GM23338 (cell line): ENCODE results near the gene PTPRR. TPM values are rescaled to one million over a fixed set of nuclear protein-coding genes. Genes with fewer than 3 reads are reported as not detected.

ENCODE experiments used
- ATAC-seq: fragments of 200-7000 bp; cut with Tn5 transposase; 3 replicates; pipeline ENCODE4 v1.9.1; 2020
- DNase-seq: peaks from one replicate; pipeline ENCODE4 v3.0.0-alpha.2; 2015; ENCODE audit warnings: low spot score
- H2AFZ ChIP-seq: fragments of 200-600 bp; sonication (generic); 2 replicates; pipeline ENCODE4 v1.8.0; 2016; ENCODE audit warnings: antibody characterized with exemption, mild to moderate bottlenecking, moderate library complexity
- H3F3A ChIP-seq: fragments of 200-600 bp; sonication (generic); replicated peaks from 2 replicates; pipeline ENCODE4 v1.8.0; 2017; ENCODE audit warnings: antibody characterized with exemption, mixed run types, low read depth
- H3K27ac ChIP-seq: fragments of 200-600 bp; sonication (generic); 2 replicates; pipeline ENCODE4 v1.6.1; 2016; ENCODE audit warnings: low read depth
- H3K27me3 ChIP-seq: fragments of 200-600 bp; sonication (generic); 2 replicates; pipeline ENCODE4 v1.8.0; 2016; ENCODE audit warnings: mild to moderate bottlenecking, mixed run types, moderate library complexity; ENCODE audit not compliant: insufficient read depth
- H3K36me3 ChIP-seq: fragments of 200-600 bp; sonication (generic); 2 replicates; pipeline ENCODE4 v1.8.0; 2016; ENCODE audit warnings: mild to moderate bottlenecking; ENCODE audit not compliant: insufficient read depth
- H3K4me1 ChIP-seq: fragments of 200-600 bp; sonication (generic); 2 replicates; pipeline ENCODE4 v1.8.0; 2016; ENCODE audit warnings: mild to moderate bottlenecking, moderate library complexity; ENCODE audit not compliant: insufficient read depth
- H3K4me2 ChIP-seq: fragments of 200-600 bp; sonication (generic); 2 replicates; pipeline ENCODE4 v1.7.1; 2017; ENCODE audit warnings: mixed run types
- H3K4me3 ChIP-seq: fragments of 200-600 bp; sonication (generic); 2 replicates; pipeline ENCODE4 v1.6.1; 2016; ENCODE audit warnings: mixed run types
- H3K79me2 ChIP-seq: fragments of 200-600 bp; sonication (generic); replicated peaks from 2 replicates; pipeline ENCODE4 v1.8.0; 2017; ENCODE audit warnings: mild to moderate bottlenecking; ENCODE audit not compliant: insufficient read depth
- H3K9me2 ChIP-seq: fragments of 200-600 bp; sonication (generic); 2 replicates; pipeline ENCODE4 v1.8.0; 2017; ENCODE audit not compliant: insufficient read depth
- H4K20me1 ChIP-seq: fragments of 200-600 bp; sonication (generic); replicated peaks from 2 replicates; pipeline ENCODE4 v1.8.0; 2017; ENCODE audit warnings: mild to moderate bottlenecking; ENCODE audit not compliant: insufficient read depth
- H3K27ac Mint-ChIP-seq: 2 replicates; pipeline ENCODE4 v1.8.0; 2020; ENCODE audit warnings: inconsistent platforms, mild to moderate bottlenecking, moderate library complexity, mixed read lengths
- H3K27me3 Mint-ChIP-seq: 3 replicates; pipeline ENCODE4 v1.8.0; 2022; ENCODE audit warnings: low read depth, mild to moderate bottlenecking, moderate library complexity, mixed read lengths, inconsistent platforms; ENCODE audit not compliant: insufficient read depth, poor library complexity
- H3K36me3 Mint-ChIP-seq: 3 replicates; pipeline ENCODE4 v1.8.0; 2021; ENCODE audit warnings: low read depth, mild to moderate bottlenecking, inconsistent platforms, moderate library complexity, mixed read lengths
- H3K4me1 Mint-ChIP-seq: 3 replicates; pipeline ENCODE4 v1.8.0; 2020; ENCODE audit warnings: mild to moderate bottlenecking, inconsistent platforms, mixed read lengths
- H3K4me3 Mint-ChIP-seq: 3 replicates; pipeline ENCODE4 v1.8.0; 2021; ENCODE audit warnings: moderate library complexity, mild to moderate bottlenecking, inconsistent platforms, mixed read lengths
- H3K9me3 Mint-ChIP-seq: 3 replicates; pipeline ENCODE4 v1.8.0; 2020; ENCODE audit warnings: moderate library complexity, mild to moderate bottlenecking, inconsistent platforms, mixed read lengths
- CREB1 ChIP-seq: fragments of 250-450 bp; sonication (Bioruptor Pico); IDR thresholded peaks from 2 replicates; pipeline ENCODE4 v1.5.0; 2020; ENCODE audit warnings: low read depth, mild to moderate bottlenecking, moderate library complexity
- CTCF ChIP-seq, 2 experiments: fragments of 200-600 bp in 1 of 2; sonication (generic) in 1 of 2; conservative IDR thresholded peaks; 2 replicates each; pipeline versions ENCODE4 v1.5.1 to v1.6.1; 2016 to 2017; ENCODE audit warnings: antibody characterized with exemption in 2 of 2, low read depth in 2 of 2, mild to moderate bottlenecking in 2 of 2, moderate library complexity in 1 of 2
- ETS1 ChIP-seq: IDR thresholded peaks from 2 replicates; pipeline ENCODE4 v1.6.1; 2016; ENCODE audit warnings: antibody characterized with exemption
- EZH2 ChIP-seq: fragments of 200-600 bp; sonication (generic); IDR thresholded peaks from one replicate; pipeline ENCODE4 v1.8.0; 2017; ENCODE audit warnings: antibody characterized with exemption, mild to moderate bottlenecking, low read depth; ENCODE audit not compliant: unreplicated experiment
- EZH2phosphoT487 ChIP-seq: fragments of 200-600 bp; sonication (generic); IDR thresholded peaks from one replicate; pipeline ENCODE4 v1.8.1; 2018; ENCODE audit warnings: antibody characterized with exemption; ENCODE audit not compliant: unreplicated experiment
- JUNB ChIP-seq: IDR thresholded peaks from one replicate; pipeline ENCODE4 v1.6.1; 2016; ENCODE audit warnings: antibody characterized with exemption; ENCODE audit not compliant: unreplicated experiment
- NANOG ChIP-seq: IDR thresholded peaks from 2 replicates; pipeline ENCODE4 v1.6.1; 2016; ENCODE audit warnings: antibody characterized with exemption, borderline replicate concordance
- POLR2AphosphoS5 ChIP-seq: IDR thresholded peaks from 2 replicates; pipeline ENCODE4 v1.6.1; 2016; ENCODE audit warnings: antibody characterized with exemption, low read depth
- REST ChIP-seq: IDR thresholded peaks from one replicate; pipeline ENCODE4 v1.6.1; 2018; ENCODE audit warnings: antibody characterized with exemption; ENCODE audit not compliant: unreplicated experiment
- STAT1 ChIP-seq: IDR thresholded peaks from one replicate; pipeline ENCODE4 v1.6.1; 2016; ENCODE audit warnings: antibody characterized with exemption; ENCODE audit not compliant: unreplicated experiment
- ZNF114 ChIP-seq: fragments of 250-450 bp; sonication (Bioruptor Pico); IDR thresholded peaks from 2 replicates; pipeline ENCODE4 v1.5.0; 2020; ENCODE audit warnings: mild to moderate bottlenecking, moderate library complexity
- ZNF331 ChIP-seq: fragments of 250-450 bp; sonication (Bioruptor Pico); IDR thresholded peaks from 2 replicates; pipeline ENCODE4 v1.5.0; 2020; ENCODE audit warnings: low read depth, mild to moderate bottlenecking, moderate library complexity
- ZNF462 ChIP-seq: fragments of 250-450 bp; sonication (Bioruptor Pico); IDR thresholded peaks from 2 replicates; pipeline ENCODE4 v1.5.0; 2020; ENCODE audit warnings: mild to moderate bottlenecking, moderate library complexity
- polyA plus RNA-seq: library from polyadenylated mRNA; unstranded; fragments of >200 nt; fragmentation: Nextera tagmentation; extraction: Ambion mirVana; gene quantifications from 2 replicates; pipeline ENCODE4 v1.2.1, GENCODE V29; 2016
- total RNA-seq: library from RNA; depleted of rRNA; stranded (reverse); fragments of >200 nt; shearing (Covaris generic); gene quantifications from 2 replicates; pipeline ENCODE4 v1.2.3, GENCODE V29; 2014

Gene PTPRR
- total and polyA plus RNA-seq, 2 experiments from 2014 or later, result 0.26 to 0.76 TPM

GRCh38 chr12:70721656-70722357 lies 198.7 kb downstream of the PTPRR start:
- peaks cover 28% of the 10 kb centered on the region for H3K4me1 Mint-ChIP-seq
- Histone ChIP-seq H3K79me2 (no peaks in the 10 kb centered on the region), H4K20me1 (no peaks in the 10 kb centered on the region), H3K27me3 (no peaks in the 10 kb centered on the region), H3K27ac (peak overlapping the region; percentile 64), H3K4me2 (peak overlapping the region; percentile 15; the same call in 1 of the 2 replicates), H3K36me3 (no peaks in the 10 kb centered on the region), H3K4me3 (no peak overlapping the region), H3K4me1 (peaks cover 29% of the 10 kb centered on the region), H2AFZ (no peak overlapping the region), H3K9me2 (no peaks in the 10 kb centered on the region), H3F3A (no peaks in the 10 kb centered on the region)
- DNase-seq, result peak; percentile 65
- peak overlapping the region; percentile 81 for H3K27ac Mint-ChIP-seq
- H3K9me3 Mint-ChIP-seq, result no peaks in the 10 kb centered on the region
- H3K36me3 Mint-ChIP-seq, result no peaks in the 10 kb centered on the region
- no peaks in the 10 kb centered on the region for H3K27me3 Mint-ChIP-seq
- peak; percentile 25 for ATAC-seq
- no peak overlapping the region for H3K4me3 Mint-ChIP-seq
- TF ChIP-seq ETS1, result peak; percentile 66; the same call in 1 of the 2 replicates
- TF ChIP-seq EZH2phosphoT487, result no peak
- no peak for TF ChIP-seq ZNF331
- no peak for TF ChIP-seq JUNB
- TF ChIP-seq ZNF114 (CRISPR knock-in tag), result no peak
- no peak for TF ChIP-seq STAT1
- TF ChIP-seq POLR2AphosphoS5, result no peak
- no peak for TF ChIP-seq ZNF462 (CRISPR knock-in tag)
- TF ChIP-seq EZH2, result no peak
- TF ChIP-seq REST, result no peak
- TF ChIP-seq NANOG, result no peak
- no peak for TF ChIP-seq CREB1 (CRISPR knock-in tag)
- peak in 1 of 2 experiments; percentile 24; a peak in 2 of 4 replicates for TF ChIP-seq CTCF (conservative IDR thresholded peaks at IDR 0.05; ENCODE audit: low read depth in 2 of 2)
